Omental fat pad (tissue), 4 donors: Measurements from ENCODE around the gene PIP5K1B. TPM values are rescaled to one million over a fixed set of nuclear protein-coding genes. Genes with fewer than 3 reads are reported as not detected.

Source experiments
- ATAC-seq: fragments of 150-250 bp; one replicate; pipeline ENCODE4 v1.9.1; 2016; ENCODE audit warnings: mild to moderate bottlenecking, moderate library complexity; ENCODE audit not compliant: low FRiP score
- DNase-seq: peaks from one replicate; pipeline ENCODE4 v3.0.0-alpha.2; 2019; ENCODE audit warnings: low spot score
- total RNA-seq, 4 donors: library from RNA; depleted of rRNA; stranded (reverse); fragments of >200 nt; gene quantifications; one replicate each; pipeline ENCODE4 v1.1.0, GENCODE V29; 2016
- TF ChIP-seq, protein P1 (sequence below), 3 donors: fragments of 450-650 bp; IDR thresholded peaks; one replicate each; pipeline ENCODE4 v1.5.1; 2016 to 2017; ENCODE audit warnings: antibody characterized with exemption in 3 of 3, mild to moderate bottlenecking in 3 of 3, moderate library complexity in 2 of 3

PIP5K1B gene
- total RNA-seq, 4 donors from 2014 or later: 1.9 to 14.3 (median 3.2) TPM

DNA sequence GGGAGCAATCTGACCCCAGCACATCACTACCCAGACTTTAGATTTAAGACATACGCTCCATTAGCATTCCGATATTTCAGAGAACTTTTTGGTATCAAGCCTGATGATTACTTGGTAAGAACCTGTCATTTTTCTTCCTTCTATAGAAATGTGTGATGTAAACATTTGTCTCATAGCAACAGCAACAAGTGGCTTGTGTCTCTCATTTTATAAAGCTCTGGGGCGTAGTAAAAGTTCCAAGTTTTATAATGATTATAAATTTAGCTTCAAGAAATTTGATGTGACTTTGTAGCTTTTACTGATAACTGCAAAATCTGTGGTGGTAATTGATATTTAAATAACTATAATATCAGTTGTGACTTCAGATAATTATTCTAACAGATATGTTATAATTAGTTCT lies 171.6 kb downstream of the PIP5K1B start:
- TF ChIP-seq, protein P1, sequence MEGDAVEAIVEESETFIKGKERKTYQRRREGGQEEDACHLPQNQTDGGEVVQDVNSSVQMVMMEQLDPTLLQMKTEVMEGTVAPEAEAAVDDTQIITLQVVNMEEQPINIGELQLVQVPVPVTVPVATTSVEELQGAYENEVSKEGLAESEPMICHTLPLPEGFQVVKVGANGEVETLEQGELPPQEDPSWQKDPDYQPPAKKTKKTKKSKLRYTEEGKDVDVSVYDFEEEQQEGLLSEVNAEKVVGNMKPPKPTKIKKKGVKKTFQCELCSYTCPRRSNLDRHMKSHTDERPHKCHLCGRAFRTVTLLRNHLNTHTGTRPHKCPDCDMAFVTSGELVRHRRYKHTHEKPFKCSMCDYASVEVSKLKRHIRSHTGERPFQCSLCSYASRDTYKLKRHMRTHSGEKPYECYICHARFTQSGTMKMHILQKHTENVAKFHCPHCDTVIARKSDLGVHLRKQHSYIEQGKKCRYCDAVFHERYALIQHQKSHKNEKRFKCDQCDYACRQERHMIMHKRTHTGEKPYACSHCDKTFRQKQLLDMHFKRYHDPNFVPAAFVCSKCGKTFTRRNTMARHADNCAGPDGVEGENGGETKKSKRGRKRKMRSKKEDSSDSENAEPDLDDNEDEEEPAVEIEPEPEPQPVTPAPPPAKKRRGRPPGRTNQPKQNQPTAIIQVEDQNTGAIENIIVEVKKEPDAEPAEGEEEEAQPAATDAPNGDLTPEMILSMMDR (IDR thresholded peaks at IDR 0.05): no peak
- ATAC-seq (no peak), DNase-seq (no peak)

DNA sequence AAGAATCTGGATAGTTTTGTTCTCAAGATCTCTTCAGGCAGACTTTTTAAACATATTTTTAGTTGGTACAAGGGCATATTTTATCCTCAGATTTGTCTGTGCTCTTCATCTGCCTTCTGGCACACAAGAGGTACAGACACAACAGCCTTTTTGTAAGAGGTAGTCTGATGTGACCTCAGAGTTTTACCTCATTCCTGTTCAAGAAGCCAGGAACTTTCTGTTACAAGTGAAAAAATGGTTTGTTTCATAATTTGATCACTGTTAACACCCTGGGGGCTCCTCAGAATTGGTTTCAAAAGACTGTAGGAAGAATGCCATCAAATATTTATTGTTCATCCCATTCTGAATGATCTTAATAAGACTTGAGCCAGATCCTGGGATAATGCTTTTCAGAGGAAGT lies 172.2 kb downstream of the PIP5K1B start:
- DNase-seq (no peak), ATAC-seq (no peak)
- TF ChIP-seq, protein P1 (IDR thresholded peaks at IDR 0.05): no peak

DNA sequence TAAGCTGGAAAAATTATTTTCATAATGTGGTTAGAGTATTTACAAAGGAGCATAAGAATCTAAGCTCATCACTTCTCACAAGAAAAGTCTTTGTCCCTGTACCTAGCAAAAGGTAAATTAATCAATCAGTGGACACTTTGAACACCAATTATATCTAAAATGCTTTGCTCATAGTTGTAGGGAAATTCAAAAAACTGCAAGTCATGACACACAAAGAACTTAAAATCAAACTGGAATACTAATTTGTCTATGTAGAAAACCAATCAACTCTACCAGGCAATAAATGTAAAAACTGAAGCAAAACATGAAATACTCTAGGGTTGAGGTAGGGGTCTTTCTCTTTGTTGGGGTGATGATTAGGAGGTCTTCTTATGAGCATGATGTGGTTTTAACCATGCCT lies 173.4 kb downstream of the PIP5K1B start:
- ATAC-seq (no peak), DNase-seq (no peak)
- TF ChIP-seq, protein P1 (IDR thresholded peaks at IDR 0.05): no peak

DNA sequence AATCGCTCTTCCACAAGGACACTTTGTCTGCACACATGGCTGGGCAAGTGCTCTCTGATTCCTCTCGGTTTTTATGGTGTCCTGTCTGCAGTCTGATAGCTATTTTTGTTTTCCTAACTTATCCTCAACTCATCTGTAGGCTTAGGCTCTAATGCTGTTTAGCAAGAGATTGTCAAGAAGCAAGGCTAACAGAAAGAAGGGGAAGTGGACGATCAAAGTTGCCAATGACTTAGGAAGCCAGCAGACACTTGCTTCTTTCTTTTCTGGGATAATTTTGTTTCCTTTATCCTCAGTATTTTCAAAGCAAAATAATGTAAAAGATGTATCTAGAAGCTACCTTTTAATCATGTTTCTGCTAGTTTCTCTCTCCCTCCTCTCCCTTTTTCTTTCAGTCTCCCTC lies 178.2 kb downstream of the PIP5K1B start:
- TF ChIP-seq, protein P1 (IDR thresholded peaks at IDR 0.05): no peak
- ATAC-seq: no peak
- DNase-seq: no peak

DNA sequence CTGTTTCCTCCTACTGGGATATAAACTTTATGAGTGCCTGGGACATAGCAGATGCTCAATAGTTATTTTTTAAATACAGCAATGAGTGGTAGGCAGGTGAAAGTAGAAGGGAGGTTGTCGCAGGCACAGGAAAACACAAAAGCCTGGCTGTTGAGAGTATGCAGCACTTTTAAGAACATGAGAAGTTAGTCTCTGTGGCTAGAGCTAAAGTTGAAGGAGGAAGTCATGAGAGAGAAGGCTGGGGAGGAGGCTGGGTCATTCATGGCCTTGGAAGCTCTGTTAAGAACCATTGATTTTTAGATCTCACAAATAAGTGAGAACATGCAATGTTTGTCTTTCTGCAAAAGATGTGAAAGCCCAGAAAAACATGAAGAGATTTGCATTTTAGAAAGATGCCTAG lies 182.2 kb downstream of the PIP5K1B start:
- no peak for DNase-seq
- ATAC-seq: no peak
- TF ChIP-seq, protein P1 (IDR thresholded peaks at IDR 0.05): no peak

DNA sequence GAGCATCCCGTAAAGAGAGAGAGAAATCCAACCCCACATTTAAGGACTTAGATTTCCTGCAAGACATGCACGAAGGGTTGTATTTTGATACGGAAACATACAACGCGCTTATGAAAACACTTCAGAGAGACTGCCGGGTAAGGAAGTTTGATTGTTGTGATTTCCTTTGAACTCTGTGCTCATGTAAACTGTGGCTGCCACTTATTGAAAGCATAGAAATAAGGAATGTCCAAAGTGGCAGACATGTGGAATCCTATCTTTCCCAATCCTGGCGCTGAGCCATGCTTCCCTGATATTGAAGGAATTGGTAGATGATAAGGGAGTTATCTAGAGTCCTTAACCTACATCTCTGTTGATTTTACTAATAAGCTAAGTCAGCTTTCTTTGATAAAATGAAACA lies 189.5 kb downstream of the PIP5K1B start:
- TF ChIP-seq, protein P1 (IDR thresholded peaks at IDR 0.05): no peak

DNA sequence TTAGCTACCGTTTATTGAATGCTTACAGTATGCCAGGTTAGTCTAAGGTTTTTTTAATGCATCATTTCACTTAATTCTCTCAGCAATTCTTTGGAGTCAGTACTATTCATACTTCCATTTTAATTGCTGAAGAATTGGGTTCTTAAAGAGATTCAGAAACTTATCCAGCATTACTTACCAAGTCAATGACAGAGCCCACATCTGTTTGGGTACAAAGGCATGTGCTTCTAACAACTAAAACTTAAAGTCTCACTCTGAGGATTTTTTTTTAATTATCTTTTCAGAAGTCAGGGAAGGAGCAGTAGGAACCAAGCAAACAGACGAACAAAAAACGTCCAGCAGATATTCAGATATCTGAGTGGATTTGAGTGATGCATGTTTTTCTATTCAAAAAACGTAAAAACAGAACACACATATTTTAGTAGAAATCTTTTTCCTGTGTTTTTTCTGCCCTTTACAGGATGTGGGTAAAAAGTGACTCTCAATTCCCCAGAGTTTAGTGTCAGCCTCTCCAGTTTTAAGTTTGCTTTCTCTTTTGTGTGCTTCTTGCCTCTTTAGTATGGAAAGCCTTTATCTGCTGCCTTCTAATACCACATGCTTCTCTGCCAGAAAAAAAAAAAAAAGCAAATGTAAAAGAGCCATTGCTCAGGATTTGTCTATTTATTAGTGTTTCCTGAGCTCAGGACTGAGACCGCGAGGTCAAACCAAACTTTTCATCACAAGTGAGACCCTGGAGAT lies 190.9 kb downstream of the PIP5K1B start:
- DNase-seq (no peak), ATAC-seq (no peak)
- TF ChIP-seq, protein P1 (IDR thresholded peaks at IDR 0.05): no peak

More for the DNA sequence above, 189.5 kb downstream of the PIP5K1B start:
- DNase-seq (no peak), ATAC-seq (no peak)
